ENCODE data around the gene ORM2.

Gene ORM2

DNA sequence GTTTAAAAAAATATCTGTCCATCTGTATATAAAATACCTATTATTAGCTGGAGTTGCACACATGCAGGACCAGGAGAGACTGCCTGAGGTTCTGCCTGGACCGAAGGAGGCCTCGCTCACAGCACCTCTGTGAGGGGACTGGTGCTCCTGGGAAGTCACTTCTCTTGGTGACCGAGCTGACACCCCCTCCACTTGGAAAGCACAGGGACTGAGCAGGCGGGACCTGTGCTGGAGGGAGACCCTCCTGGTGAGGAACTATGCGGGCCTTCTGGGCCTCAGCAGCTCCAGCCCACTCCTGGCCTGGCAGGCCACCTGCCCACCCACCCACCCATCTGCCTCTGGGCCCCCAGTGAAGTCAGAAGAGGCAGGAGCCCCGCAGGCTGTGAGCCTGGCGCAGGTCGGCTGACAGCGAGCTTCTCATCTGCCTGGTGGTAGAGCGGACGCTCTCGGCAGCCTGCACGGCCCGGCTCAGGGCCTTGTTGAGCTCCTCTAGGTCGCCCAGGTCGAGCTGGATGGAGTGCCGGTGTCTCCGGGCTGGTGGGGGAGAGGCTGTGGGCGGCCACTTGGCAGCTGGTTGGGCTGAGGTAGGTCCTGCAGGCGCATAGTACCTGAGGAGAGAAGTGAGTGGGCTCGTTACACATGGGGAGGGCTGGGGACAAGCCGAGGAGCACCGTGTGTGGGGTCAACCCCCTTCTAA, 7.2 kb downstream of the ORM2 start:
- Histone ChIP-seq H3K4me1 (ENCODE audit: control insufficient read depth in 1 of 2, insufficient read depth in 2 of 2, low read length in 2 of 2) (no peaks in the 10 kb centered on the region), H3K4me3 (ENCODE audit: low read depth in 1 of 2, low read length in 2 of 2) (no peak overlapping the region), H3K9me3 (ENCODE audit: control insufficient read depth in 1 of 2, low read length in 2 of 2) (no peaks in the 10 kb centered on the region), H3K27ac (ENCODE audit: low read length) (no peak overlapping the region), H3K27me3 (ENCODE audit: low read depth, low read length) (no peaks in the 10 kb centered on the region), H3K36me3 (ENCODE audit: control insufficient read depth in 1 of 2, insufficient read depth in 2 of 2, low read length in 2 of 2) (peaks cover 42 to 61% of the 10 kb centered on the region in 2 donors)

DNA sequence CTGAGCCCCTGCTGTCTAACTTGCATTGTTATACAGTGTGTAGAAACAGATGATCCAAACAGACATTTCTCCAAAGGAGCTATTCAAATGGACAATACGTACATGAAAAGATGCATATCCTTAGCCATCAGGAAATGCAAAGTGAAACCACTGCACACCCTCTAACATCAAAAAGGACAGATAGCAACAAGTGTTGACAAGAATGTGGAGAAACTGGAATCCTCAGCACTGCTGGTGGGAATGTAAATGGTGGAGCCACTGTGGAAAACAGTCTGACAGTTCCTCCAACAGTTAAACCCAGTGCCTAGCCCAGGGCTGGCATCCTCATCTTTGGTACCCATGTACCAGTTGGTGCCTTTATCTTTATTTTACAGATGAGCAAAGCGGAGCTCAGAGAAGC, 8.5 kb downstream of the ORM2 start:
- H3K4me3 ChIP-seq (ENCODE audit: low read depth in 1 of 2, low read length in 2 of 2), result no peak overlapping the region

DNA sequence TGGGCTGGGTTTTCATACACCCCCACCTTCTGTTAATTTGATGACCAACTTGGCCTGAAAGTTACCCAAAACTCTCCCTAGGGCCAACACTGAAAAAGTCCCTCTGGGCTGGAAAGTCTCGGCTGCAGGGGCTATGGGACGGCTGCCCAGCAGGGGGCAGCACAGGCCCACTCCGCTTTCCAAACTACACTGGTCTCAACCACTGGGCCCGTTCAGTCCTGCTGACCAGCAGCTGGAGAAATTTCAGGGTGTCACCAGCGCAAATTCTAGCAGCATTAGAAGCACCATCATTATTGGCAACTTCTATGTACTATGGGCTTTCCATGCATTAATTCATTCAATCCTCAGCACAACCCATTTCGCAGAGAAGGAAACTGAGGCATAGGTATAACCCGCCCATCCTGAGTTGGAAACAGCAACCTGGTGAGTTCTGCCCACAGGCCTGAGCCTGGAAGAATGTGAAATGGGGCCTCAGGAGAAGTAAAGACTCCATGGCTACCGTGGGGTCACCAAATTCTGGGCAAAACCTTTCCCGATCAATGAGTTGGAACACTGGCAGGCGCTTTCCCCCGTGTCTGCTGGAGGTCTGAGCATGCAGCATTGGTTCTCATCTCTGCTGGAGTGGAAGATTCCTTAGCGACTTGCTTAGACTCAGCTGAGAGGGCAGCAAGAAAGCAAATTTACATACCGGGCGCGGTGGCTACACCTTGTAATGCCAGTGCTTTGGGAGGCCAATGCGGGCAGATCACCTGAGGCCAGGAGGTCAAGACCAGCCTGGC, 9.7 kb downstream of the ORM2 start:
- Histone ChIP-seq H3K27me3 (ENCODE audit: low read depth, low read length) (no peaks in the 10 kb centered on the region), H3K27ac (ENCODE audit: low read length) (no peak overlapping the region), H3K36me3 (ENCODE audit: control insufficient read depth in 1 of 2, insufficient read depth in 2 of 2, low read length in 2 of 2) (peaks cover 64 to 84% of the 10 kb centered on the region in 2 donors), H3K4me3 (ENCODE audit: low read depth in 1 of 2, low read length in 2 of 2) (no peak overlapping the region), H3K4me1 (ENCODE audit: control insufficient read depth in 1 of 2, insufficient read depth in 2 of 2, low read length in 2 of 2) (peaks cover 0 to 5% of the 10 kb centered on the region in 2 donors), H3K9me3 (ENCODE audit: control insufficient read depth in 1 of 2, low read length in 2 of 2) (no peaks in the 10 kb centered on the region)

More for the DNA sequence above, 8.5 kb downstream of the ORM2 start:
- Histone ChIP-seq H3K9me3 (ENCODE audit: control insufficient read depth in 1 of 2, low read length in 2 of 2) (no peaks in the 10 kb centered on the region), H3K36me3 (ENCODE audit: control insufficient read depth in 1 of 2, insufficient read depth in 2 of 2, low read length in 2 of 2) (peaks cover 54 to 73% of the 10 kb centered on the region in 2 donors), H3K27ac (ENCODE audit: low read length) (no peak overlapping the region), H3K4me1 (ENCODE audit: control insufficient read depth in 1 of 2, insufficient read depth in 2 of 2, low read length in 2 of 2) (no peaks in the 10 kb centered on the region), H3K27me3 (ENCODE audit: low read depth, low read length) (no peaks in the 10 kb centered on the region)

DNA sequence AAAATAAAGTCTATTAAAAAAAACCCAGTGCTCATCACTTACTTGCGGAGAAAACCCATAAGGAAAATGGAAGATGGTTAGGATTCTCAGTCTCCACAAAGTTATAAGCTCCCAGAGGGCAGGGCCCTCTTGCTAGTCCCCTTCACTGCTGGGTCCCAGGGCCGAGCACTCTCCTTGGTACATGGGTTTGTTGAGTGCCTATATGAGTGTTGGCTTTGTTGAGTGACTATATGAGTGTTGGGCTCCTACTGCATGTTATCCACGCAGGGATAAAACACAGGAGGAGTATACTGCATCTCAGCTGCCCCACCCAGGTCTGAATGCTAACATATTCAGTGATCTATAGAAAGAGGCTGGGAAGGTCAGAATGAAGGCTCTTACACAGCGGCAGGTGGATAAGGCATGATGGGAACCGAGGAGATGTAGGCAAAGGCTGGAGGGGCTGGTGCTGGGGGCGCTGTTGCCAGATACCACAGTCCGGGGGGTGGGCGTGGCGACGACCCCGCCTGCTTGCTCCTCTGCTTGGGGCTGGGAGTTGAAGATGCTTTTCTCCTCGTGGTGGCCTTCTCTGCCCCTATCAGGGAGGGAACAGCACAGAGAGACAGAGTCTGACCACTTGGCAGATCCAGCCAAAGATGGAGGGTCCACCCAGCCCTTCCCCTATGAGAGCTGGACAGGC, 11.6 kb downstream of the ORM2 start:
- Histone ChIP-seq H3K9me3 (ENCODE audit: control insufficient read depth in 1 of 2, low read length in 2 of 2) (no peaks in the 10 kb centered on the region), H3K36me3 (ENCODE audit: control insufficient read depth in 1 of 2, insufficient read depth in 2 of 2, low read length in 2 of 2) (peaks cover 72 to 90% of the 10 kb centered on the region in 2 donors), H3K27me3 (ENCODE audit: low read depth, low read length) (no peaks in the 10 kb centered on the region), H3K4me1 (ENCODE audit: control insufficient read depth in 1 of 2, insufficient read depth in 2 of 2, low read length in 2 of 2) (peaks cover 0 to 5% of the 10 kb centered on the region in 2 donors), H3K27ac (ENCODE audit: low read length) (no peak overlapping the region), H3K4me3 (ENCODE audit: low read depth in 1 of 2, low read length in 2 of 2) (no peak overlapping the region)

DNA sequence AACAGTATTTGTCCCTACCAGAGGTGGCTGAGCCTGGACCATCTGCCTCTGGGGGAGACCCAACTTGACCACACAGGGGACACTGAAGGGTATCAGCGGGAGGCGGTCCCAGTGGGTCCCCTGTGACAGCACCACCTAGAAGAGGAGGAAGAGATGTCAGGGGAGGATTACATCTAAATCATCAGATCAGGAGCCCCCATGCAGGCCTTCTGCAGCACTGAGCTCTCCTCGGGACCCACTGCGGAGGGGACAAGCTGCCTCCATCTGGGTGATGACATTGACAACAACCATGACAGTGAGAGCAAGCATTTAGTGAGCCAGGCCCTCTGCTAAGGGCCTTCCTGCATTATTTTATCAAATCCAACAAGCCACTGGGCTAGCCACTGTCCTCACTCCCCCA, 12.3 kb downstream of the ORM2 start:
- Histone ChIP-seq H3K4me3 (ENCODE audit: low read depth in 1 of 2, low read length in 2 of 2) (no peak overlapping the region), H3K36me3 (ENCODE audit: control insufficient read depth in 1 of 2, insufficient read depth in 2 of 2, low read length in 2 of 2) (peaks cover 76 to 93% of the 10 kb centered on the region in 2 donors), H3K27ac (ENCODE audit: low read length) (no peak overlapping the region), H3K9me3 (ENCODE audit: control insufficient read depth in 1 of 2, low read length in 2 of 2) (no peaks in the 10 kb centered on the region), H3K4me1 (ENCODE audit: control insufficient read depth in 1 of 2, insufficient read depth in 2 of 2, low read length in 2 of 2) (peaks cover 0 to 5% of the 10 kb centered on the region in 2 donors), H3K27me3 (ENCODE audit: low read depth, low read length) (no peaks in the 10 kb centered on the region)

DNA sequence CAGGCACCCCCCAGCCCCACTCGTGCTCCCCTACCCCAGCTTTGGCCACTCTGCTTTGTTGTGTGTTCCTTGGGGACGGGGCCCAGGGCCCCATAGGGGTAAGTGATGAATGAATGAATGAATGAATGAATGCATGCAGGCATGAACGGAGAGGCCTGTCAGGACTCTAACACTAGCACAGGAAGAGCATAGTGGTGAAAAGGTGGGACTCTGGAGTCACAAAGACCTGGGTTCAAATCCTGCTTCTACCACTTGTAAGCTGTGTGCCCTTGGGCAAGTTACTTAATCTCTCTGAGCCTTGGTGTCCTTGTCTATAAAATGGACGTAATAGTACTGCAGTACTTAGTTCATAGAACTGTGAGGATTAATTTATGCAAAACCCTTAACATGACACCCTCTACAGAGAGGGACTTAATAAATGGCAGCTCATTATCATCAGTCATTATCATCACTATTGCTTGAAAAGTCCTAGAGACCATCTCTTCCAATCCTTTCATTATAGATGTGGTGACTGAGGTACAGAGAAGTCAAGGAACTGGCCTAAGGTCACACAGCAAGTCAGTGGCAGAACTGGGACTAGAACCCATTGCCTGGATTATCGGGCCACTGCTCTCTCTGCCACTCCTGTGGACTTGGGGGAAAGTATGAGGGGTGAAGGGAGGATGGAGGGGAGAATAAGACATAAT, 13.2 kb downstream of the ORM2 start:
- H3K27ac ChIP-seq (ENCODE audit: low read length), result no peak overlapping the region
- no peaks in the 10 kb centered on the region for H3K27me3 ChIP-seq (ENCODE audit: low read depth, low read length)
- no peak overlapping the region for H3K4me3 ChIP-seq (ENCODE audit: low read depth in 1 of 2, low read length in 2 of 2)
- H3K4me1 ChIP-seq (ENCODE audit: control insufficient read depth in 1 of 2, insufficient read depth in 2 of 2, low read length in 2 of 2), result peaks cover 0 to 5% of the 10 kb centered on the region in 2 donors
- peaks cover 79 to 92% of the 10 kb centered on the region in 2 donors for H3K36me3 ChIP-seq (ENCODE audit: control insufficient read depth in 1 of 2, insufficient read depth in 2 of 2, low read length in 2 of 2)
- H3K9me3 ChIP-seq (ENCODE audit: control insufficient read depth in 1 of 2, low read length in 2 of 2), result no peaks in the 10 kb centered on the region

DNA sequence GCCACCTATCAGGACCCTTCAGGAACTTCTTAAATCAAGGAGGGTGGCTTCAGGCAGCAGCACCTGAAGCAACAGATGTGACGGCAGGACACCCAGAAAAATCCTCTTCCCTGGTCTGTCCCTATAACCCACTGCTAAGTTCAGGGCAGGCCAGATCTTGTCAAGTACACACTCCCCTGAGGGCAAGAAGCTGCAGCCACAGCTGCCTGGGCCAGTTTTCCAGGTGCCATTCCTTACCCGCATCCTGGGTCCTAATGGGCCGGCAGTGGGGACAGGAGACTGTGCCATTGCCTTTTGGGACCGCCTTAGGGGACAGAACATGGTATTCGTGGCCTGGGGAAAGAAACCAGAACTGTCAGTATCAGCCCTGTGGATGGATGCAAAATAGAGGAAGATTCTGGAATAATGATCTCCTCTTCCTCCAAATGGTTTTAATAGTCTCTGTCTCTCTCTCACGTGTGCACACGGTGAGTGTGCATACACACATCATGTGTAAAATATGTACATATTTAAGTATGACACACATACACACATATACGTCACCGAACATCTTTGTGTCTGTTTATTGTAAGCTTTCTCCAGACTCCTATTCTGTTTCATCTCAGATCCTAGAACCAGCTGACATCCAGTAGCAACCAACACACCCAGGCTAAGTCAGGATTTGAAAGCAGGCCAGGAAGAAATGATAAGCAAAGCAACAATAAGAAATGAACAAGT, 14.0 kb downstream of the ORM2 start:
- H3K4me1 ChIP-seq (ENCODE audit: control insufficient read depth in 1 of 2, insufficient read depth in 2 of 2, low read length in 2 of 2), result peaks cover 0 to 11% of the 10 kb centered on the region in 2 donors
- no peak overlapping the region for H3K4me3 ChIP-seq (ENCODE audit: low read depth in 1 of 2, low read length in 2 of 2)
- H3K27ac ChIP-seq (ENCODE audit: low read length), result peak overlapping the region; percentile 8
- H3K36me3 ChIP-seq (ENCODE audit: control insufficient read depth in 1 of 2, insufficient read depth in 2 of 2, low read length in 2 of 2), result peaks cover 78 to 92% of the 10 kb centered on the region in 2 donors
- H3K9me3 ChIP-seq (ENCODE audit: control insufficient read depth in 1 of 2, low read length in 2 of 2), result no peaks in the 10 kb centered on the region
- H3K27me3 ChIP-seq (ENCODE audit: low read depth, low read length), result no peaks in the 10 kb centered on the region

DNA sequence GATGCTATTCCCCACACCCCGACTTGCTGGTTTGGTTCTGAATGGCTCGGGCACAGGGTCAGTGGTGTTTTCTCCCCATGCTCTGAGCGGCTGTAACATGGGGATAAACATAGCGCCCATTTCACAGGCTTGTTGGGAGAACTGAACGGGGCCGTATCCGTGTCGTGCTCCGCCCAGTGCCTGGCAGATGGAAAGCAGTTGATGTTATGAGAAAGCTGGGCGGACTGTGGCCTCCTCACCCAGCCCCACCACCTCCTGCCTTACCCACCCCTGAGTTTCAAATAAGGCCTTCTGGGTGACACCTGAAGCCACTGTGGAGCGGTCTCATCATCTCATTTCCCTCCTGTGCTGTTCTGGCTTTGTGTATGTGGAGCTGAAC, 14.5 kb downstream of the ORM2 start:
- no peak overlapping the region for H3K27ac ChIP-seq (ENCODE audit: low read length)
- H3K27me3 ChIP-seq (ENCODE audit: low read depth, low read length), result no peaks in the 10 kb centered on the region
- H3K4me1 ChIP-seq (ENCODE audit: control insufficient read depth in 1 of 2, insufficient read depth in 2 of 2, low read length in 2 of 2), result peaks cover 0 to 16% of the 10 kb centered on the region in 2 donors
- no peak overlapping the region for H3K4me3 ChIP-seq (ENCODE audit: low read depth in 1 of 2, low read length in 2 of 2)
- no peaks in the 10 kb centered on the region for H3K9me3 ChIP-seq (ENCODE audit: control insufficient read depth in 1 of 2, low read length in 2 of 2)
- H3K36me3 ChIP-seq (ENCODE audit: control insufficient read depth in 1 of 2, insufficient read depth in 2 of 2, low read length in 2 of 2), result peaks cover 78 to 92% of the 10 kb centered on the region in 2 donors

DNA sequence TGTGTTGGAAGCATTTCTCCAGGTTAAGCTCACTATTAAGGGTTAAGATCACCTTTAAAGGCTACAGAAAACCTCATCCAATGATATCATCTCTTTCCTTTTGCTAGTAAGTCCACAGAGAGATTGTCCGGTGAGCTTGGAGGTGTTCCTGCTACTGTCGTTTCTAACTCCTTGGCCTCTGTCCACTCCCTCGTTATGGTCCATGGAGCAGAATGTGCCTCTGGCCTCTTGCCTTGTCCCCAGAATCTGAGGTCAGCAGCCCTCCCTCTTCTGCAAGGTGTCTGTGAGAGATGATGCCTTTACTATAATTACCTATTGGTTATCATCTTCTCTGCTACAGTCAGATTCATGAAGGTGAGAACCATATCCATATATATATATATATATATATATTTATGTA, 15.0 kb downstream of the ORM2 start:
- Histone ChIP-seq H3K27me3 (ENCODE audit: low read depth, low read length) (no peaks in the 10 kb centered on the region), H3K9me3 (ENCODE audit: control insufficient read depth in 1 of 2, low read length in 2 of 2) (no peaks in the 10 kb centered on the region), H3K27ac (ENCODE audit: low read length) (no peak overlapping the region), H3K36me3 (ENCODE audit: control insufficient read depth in 1 of 2, insufficient read depth in 2 of 2, low read length in 2 of 2) (peaks cover 79 to 92% of the 10 kb centered on the region in 2 donors), H3K4me3 (ENCODE audit: low read depth in 1 of 2, low read length in 2 of 2) (no peak overlapping the region), H3K4me1 (ENCODE audit: control insufficient read depth in 1 of 2, insufficient read depth in 2 of 2, low read length in 2 of 2) (peaks cover 0 to 22% of the 10 kb centered on the region in 2 donors)

DNA sequence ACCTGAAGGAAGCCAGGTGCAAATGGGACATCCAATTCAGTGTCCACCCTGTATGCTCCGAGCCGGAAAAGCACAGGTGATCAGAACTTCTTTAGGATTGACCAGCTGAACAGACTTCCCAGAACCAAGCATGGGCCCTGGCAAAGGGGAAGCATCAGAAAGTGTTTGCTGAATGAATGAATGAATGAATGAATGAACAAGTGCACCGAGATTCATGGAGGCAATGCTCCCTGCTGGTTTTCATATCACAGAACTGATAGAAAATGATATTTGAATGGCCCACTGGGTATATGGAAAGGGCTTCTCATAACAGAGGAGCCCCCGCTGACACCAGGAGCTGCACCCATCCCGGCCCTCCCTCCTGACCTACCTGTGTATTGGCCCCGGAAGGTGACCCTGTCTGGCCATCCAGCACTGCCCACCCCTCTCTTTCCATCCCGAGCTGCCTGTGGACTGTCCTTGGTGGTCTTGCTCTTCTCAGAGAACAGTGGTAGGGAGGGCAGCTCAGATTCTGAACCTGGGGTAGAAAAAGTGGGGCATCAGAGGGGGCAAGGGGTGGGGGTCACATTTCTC, 15.9 kb downstream of the ORM2 start:
- peaks cover 81 to 92% of the 10 kb centered on the region in 2 donors for H3K36me3 ChIP-seq (ENCODE audit: control insufficient read depth in 1 of 2, insufficient read depth in 2 of 2, low read length in 2 of 2)
- H3K9me3 ChIP-seq (ENCODE audit: control insufficient read depth in 1 of 2, low read length in 2 of 2), result no peaks in the 10 kb centered on the region
- H3K4me1 ChIP-seq (ENCODE audit: control insufficient read depth in 1 of 2, insufficient read depth in 2 of 2, low read length in 2 of 2), result peaks cover 0 to 24% of the 10 kb centered on the region in 2 donors
- H3K27ac ChIP-seq (ENCODE audit: low read length), result no peak overlapping the region
- no peaks in the 10 kb centered on the region for H3K27me3 ChIP-seq (ENCODE audit: low read depth, low read length)
- no peak overlapping the region for H3K4me3 ChIP-seq (ENCODE audit: low read depth in 1 of 2, low read length in 2 of 2)
